ENCODE measurements around the gene PRXL2A.
"Not testable (repeated sequence)": the region's sequence is repeated elsewhere in the genome, so short reads cannot be mapped to it uniquely, and the experiment has no call there.

PRXL2A gene

GRCh38 chr10:80462299-80462980 lies 54.1 kb downstream of the PRXL2A start:
- no peak for DNase-seq

- no peak for DNase-seq
These were observed 54.8 kb downstream of the PRXL2A start for GRCh38 chr10:80462981-80463741.

GRCh38 chr10:80463868-80464267 lies 55.5 kb downstream of the PRXL2A start:
- DNase-seq, result no peak

GRCh38 chr10:80464557-80465450 lies 56.5 kb downstream of the PRXL2A start:
- no peak for DNase-seq

- no peak for DNase-seq
These were observed 57.1 kb downstream of the PRXL2A start for GRCh38 chr10:80465451-80465835.

- no peak for DNase-seq
These were observed 57.7 kb downstream of the PRXL2A start for GRCh38 chr10:80465839-80466590.

GRCh38 chr10:80466724-80467326 lies 58.5 kb downstream of the PRXL2A start:
- no peak for DNase-seq

GRCh38 chr10:80468002-80468401 lies 59.7 kb downstream of the PRXL2A start:
- no peak for DNase-seq

GRCh38 chr10:80468806-80469421 lies 60.6 kb downstream of the PRXL2A start:
- DNase-seq, result no peak

- DNase-seq, result no peak
These were observed 61.9 kb downstream of the PRXL2A start for GRCh38 chr10:80470266-80470665.

- DNase-seq, result no peak
These were observed 62.6 kb downstream of the PRXL2A start for GRCh38 chr10:80471001-80471400.

GRCh38 chr10:80471715-80472233 lies 63.4 kb downstream of the PRXL2A start:
- DNase-seq, result no peak

- no peak for DNase-seq
These were observed 64.1 kb downstream of the PRXL2A start for GRCh38 chr10:80472234-80473095.

GRCh38 chr10:80473096-80473657 lies 64.8 kb downstream of the PRXL2A start:
- DNase-seq, result no peak

GRCh38 chr10:80473692-80474596 lies 65.6 kb downstream of the PRXL2A start:
- no peak for DNase-seq

GRCh38 chr10:80474597-80474910 lies 66.2 kb downstream of the PRXL2A start:
- DNase-seq, result no peak

GRCh38 chr10:80474941-80475340 lies 66.6 kb downstream of the PRXL2A start:
- no peak for DNase-seq

- DNase-seq, result not testable (repeated sequence)
These were observed 67.3 kb downstream of the PRXL2A start for GRCh38 chr10:80475641-80476040.

GRCh38 chr10:80476685-80477084 lies 68.3 kb downstream of the PRXL2A start:
- DNase-seq, result no peak

Measured in SHP77 (cell line).